ENCODE measurements around the gene NUDT8.

- TF ChIP-seq CTCF (IDR thresholded peaks at IDR 0.05) = no peak
- TF ChIP-seq POLR2A (IDR thresholded peaks at IDR 0.05) = no peak
Observed at GRCh38 chr11:67645521-67646461, 16.1 kb upstream of the NUDT8 start.

Measured in adrenal gland (tissue), 5 donors.